ENCODE results near the gene FLNA.
A peak's percentile ranks its signal among the peaks of the same experiment; 100 is the strongest.

FLNA gene

DNA sequence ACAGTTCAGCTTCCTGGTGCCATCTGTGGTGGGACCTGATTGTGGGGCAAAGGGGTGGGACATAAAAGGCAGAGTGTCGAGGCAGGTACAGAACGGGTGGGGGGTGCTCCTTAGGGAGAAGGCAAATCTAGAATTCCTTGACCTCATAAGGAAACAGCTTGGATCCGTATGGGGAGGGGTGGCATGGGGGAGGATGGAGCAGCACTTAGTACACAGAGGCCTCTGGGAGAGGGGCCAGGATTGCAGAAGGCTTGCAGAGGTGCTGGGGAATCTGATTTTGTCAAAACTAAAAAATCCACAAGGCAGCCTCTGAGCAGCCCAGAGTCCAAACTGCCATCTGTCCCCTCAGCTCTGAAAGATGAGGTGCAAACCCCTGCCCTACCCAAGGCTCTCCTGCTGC, 2.3 kb upstream of the FLNA start:
- DNase-seq, result no peak

- peak in 1 of 2 experiments; percentile 36 for DNase-seq
These were observed 696 bp upstream of the FLNA start for GRCh38 chrX:154375156-154375504.

DNA sequence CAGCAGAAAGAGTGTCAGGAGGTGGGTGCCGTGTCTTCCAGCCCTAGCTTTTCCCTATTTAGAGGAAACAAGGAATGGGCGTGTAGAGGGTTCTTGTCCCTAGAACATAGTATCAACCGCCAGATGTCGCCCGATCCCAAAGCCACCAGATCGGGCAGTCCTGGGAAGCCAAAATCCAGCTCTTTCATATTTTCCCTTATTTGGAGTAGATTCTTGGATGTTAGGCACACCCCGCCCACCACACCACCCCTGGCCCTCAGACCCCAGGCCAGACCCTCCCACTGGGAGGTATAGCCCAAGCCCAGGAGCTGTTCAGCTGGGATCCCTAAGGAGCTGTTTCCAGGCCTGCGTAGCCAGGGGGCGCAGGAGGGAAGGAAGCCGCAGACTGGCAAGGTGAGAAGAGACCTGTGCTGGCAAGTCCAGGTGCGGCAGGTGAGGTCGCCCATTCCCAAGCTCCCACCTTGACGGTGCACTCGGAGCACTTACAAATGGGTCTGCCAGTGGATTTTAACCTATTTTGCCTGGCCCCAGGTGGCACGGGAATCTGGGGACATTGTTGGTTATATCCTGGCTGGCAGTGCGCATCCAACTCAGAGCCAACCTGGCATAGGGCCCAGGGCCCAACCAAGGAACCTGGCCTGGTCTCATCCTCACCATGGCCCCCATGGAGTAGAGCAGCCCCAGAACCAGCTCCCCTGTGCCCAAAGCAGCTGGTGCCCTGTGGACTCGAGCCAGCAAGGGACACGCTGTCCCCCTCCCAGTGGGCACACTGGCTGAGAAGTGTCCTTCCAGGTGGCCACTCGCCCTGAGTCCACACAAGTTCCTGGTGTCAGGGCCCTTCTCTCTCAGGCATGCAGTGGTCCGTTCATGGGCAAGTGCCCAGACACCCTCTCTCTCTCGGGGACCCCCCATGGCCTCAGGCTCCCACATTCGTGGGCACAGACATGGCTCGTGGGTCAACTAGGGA, 811 bp downstream of the FLNA start:
- DNase-seq, result peak in 1 of 2 experiments; percentile 64

DNA sequence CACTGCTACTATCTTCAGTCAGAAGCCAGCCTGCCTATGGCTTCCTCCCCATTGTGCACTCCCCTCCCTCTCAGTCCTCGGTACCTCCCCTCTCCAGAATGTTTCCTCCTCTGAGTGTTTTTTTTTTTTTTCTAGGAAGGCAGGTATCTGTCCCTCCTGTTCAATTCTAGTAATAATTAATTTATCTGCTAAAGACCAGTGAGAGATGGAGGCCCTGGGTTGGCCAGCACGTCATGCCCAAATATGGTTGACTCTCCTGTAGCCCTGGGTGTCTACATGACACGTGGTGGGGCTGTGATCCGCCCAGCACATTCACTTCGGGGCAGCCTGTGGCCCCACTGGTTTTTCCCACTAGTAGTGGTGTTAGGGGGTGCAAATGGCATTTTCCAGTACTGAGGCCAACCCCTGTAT, 1.8 kb downstream of the FLNA start:
- DNase-seq, result no peak

- DNase-seq, result peak in 1 of 2 experiments; percentile 44
These were observed 2.6 kb downstream of the FLNA start for GRCh38 chrX:154371789-154372300.

DNA sequence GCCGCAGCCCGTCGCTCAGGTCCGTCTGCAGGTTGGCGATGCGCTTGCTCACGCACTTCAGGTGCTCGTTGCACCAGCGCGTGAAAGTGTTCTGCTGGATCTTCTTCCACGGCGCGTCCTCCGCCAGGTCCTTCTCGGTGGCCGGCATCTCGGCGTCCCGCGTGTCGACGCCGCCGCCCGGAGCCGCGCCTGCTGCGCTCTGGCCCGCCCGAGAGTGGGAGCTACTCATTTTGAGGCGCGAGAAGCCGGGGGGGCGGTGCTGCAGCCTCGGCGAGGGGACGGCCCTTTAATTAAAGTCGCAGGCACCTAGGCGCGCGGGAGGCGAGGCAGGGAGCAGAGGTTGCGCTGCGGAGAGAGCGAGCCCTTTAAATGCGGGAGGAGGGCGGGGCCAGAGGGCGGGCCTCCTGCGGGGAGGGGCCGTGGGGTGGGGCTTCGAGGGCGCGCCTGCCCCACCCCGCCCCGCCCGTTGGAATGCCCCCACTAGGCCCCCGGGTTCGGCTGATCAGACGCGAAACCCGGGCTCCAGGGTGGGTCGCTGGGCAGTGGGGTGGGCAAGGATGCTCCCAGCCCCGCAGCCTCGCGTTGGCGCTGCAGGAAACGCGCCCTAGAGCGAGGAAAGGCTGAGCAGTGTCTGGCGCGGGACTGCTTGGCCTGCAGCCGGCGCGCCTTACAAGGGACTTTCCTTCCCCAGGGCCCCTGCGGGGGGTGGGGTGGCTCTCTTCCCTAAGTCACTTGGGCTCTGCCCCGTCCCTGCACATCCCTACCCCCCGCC, 3.2 kb downstream of the FLNA start:
- DNase-seq, result peak; percentile 86 to 93

- DNase-seq, result peak in 1 of 2 experiments; percentile 26
These were observed 4.0 kb downstream of the FLNA start for GRCh38 chrX:154370300-154371016.

DNA sequence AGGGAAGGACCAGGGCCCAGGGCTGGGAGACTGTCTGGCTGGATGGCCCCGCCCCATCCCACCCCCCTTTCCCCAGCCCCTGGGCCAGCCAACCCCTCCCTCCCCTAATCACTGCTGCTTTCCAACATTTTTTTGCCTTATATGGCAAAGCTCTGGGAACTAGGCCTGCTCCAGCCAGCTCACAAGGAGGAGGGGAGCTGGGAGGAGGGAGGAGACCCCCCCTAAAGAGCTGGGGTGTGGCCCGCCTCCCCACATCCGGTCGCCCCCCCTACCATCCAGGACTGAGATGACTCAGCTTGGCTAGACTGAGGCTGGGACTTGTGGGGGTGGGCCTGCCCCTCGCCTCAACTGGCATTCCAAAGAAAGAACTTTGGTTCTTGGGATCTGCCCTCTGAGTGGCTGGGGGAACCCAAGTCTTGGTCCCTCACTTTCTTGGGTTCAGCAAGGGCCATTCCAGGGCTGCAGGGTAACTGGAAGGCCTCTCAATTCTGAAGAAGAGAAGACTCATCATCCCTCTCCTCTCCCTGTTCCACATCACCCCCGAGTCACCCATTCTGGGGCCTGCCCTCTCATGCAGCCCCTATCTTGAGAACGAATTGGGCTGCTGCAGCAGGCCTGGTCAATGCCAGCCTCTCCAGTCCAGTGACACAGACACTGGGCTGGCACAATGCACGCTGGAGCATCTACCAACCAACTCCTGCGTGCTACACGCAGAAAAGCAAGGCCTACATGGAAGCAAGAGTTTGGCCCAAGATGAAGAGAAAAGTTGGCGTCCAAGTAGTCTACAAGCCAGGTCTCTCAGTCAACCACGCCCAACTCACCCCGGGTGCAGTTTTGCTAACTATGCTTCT, 4.8 kb downstream of the FLNA start:
- DNase-seq, result peak in 1 of 2 experiments; percentile 28

DNA sequence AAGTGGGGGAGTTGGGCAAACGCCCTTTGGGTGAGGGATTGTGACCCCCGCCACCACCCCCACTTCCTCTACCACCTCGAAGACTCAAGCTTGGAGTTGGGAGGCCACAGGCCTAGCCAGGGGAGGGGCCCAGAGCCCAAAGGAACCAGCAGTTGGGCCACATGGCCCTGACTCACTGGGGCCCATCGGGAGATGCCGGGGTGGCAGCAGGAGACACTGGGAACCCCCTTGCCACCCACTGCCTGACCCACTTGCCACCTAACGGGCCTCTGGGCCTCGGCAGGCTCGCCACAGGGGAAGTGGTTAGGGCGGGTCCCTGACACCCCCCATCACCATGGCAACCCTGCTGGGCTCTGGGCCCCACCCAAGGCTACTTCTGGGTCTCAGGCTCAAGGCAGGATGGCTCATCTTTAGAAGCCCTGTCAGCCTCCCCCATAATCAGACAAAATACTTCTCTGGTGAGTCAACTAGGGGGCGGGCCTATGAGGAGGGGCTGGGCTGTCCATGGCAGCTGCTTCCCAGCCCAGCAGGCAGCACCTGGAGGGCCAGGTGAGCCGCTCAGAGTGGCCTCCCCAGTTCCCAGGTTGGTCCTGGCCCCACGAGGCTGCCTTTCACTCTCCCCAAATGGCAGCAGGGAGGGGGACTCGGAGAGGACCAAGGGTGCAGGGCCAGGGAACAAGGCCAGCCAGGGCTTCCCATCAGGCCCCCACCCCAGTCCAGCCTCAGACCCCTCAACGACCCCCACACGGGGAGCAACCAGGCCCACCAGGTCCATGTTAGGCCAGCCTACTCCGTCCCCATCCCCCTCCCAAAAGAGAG, 5.6 kb downstream of the FLNA start:
- no peak for DNase-seq

GRCh38 chrX:154367474-154368308, 6.7 kb downstream of the FLNA start:
- no peak for DNase-seq

- no peak for DNase-seq
These were observed 7.8 kb downstream of the FLNA start for GRCh38 chrX:154366666-154367055.

DNA sequence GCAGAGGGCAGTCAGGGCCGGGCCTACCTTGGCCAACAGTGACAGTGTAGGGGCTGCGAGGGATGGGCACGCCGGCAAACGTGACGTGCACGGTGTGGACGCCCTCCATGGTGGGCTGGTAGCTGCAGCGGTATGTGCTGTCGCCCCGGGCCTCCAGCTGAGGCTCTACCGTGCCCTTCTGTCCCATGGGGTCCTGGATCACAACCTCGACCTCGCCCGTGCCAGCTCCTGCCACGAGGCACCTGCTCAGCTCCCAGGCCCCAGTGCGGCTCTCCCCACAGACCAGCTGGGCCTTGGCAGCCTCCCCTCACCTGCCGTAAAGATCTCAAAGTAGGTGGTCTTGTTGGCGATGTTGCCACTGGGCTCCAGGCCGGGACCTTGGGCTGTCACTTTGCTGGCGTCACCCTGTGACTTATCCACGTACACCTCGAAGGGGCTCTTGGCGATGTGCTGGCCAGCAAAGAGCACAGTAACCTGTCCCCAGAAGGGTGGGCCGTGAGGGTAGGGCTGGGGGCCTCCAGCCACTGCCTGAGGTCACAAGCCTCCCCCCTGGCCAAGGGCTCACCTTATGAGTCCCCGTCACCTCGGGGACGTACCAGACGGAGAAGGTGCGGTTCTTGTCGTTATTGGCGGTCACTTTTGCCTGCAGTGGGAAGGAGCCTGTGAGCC, 8.3 kb downstream of the FLNA start:
- no peak for DNase-seq

GRCh38 chrX:154365052-154365600, 9.3 kb downstream of the FLNA start:
- no peak for DNase-seq

DNA sequence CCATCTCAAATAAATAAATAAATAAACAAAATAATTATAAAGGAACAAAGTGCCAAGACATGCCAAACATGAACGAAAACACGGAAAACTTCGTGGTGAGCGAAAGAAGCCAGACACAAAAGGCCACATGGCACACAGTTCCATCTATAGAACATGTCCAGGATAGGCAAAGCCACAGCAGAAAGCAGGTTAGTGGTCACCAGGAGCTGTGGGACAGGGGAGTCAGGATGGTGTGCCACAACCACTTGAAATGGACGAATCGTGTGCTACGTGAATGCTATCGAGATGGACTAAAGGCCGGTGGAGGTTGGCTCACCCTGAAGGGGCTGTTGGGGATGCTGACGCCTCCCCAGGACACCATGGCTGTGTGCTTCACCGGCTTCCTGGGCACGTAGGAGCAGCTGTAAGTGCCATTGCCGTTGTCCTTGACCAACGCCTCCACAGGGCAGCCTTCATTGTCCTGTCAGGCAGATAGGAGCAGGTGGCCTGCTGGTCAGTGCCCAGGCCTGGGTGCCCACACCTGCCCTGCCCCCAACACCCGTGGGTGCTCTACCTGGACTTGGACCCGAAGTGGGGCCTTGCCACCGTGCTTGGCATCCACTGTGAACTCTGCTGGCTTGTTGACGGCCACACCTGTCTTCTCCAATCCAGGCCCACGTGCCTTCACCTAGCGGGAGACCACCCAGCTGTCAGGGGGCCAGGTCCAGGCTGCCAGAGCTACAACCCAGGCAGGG, 10.6 kb downstream of the FLNA start:
- no peak for DNase-seq

- no peak for DNase-seq
These were observed 12.2 kb downstream of the FLNA start for GRCh38 chrX:154362085-154362742.

DNA sequence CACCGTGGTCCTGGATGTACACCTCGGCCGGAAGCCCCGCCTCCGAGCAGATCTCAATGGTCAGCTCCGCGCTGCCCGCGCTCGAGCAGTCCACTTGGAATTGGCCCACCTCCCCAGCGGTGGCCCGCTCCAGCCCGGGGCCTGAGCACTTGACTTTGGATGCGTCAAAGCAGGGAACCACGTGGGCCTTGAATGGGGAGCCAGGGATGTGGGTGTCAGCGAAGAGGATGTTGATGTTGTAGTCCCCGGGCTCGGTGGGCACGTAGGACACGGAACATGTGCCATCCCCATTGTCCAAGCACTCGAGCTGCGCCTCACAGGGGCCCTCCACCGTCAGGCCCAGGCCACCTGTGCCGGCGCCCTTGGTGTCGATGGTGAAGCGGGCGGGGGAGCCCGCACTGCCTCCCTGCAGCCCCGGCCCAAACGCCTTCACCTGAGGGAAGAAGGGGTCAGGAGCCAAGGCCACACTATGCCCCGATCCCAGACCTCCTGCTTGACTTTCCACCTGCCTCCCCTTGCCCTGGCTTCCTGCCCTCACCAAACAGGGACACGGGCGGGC, 14.2 kb downstream of the FLNA start:
- no peak for DNase-seq

DNA sequence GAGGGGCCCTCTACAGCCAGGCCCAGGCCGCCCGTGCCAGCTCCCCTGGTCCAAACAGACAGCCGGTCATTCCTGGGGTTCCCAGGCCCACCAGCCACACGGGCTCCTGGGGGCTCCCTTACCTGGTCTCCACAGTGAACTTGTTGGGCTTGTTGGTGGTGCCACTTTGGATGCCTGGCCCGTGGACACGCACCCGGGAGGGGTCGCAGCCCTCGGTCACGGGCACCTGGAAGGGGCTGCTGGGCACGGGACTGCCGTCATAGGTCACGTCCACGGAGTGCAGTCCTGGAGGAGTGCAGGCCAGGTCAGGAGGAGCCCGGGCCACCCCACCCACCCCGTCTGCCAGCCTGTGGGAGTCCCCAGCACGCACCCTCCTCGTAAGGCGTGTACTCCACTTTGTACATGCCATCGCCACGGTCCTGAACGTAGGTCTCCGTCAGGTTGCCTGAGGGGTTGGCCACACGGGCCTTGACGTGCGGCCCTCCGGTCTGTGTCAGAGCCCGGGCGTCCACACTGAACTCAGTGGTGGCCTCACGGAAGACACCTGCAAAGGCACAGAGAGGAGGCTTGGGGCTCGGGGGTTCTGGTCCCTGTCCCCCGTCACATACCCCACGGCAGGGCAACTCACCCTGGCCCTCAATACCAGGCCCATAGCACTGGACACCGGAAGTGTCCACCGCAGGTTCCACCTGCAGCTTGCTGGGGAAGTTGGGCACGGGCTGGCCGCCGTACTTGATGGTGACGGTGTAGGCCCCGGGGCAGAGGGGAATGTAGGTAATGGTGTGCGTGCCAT, 14.9 kb downstream of the FLNA start:
- DNase-seq, result no peak
